Fibroblast of mammary gland (primary cell): Measurements from ENCODE around the gene MVP.
"Not testable (repeated sequence)": the region's sequence is repeated elsewhere in the genome, so short reads cannot be mapped to it uniquely, and the experiment has no call there.

ENCODE experiments used
- DNase-seq: peaks from one replicate; pipeline ENCODE4 v3.0.0-alpha.2; 2010; ENCODE audit warnings: low read depth
- H3K4me3 ChIP-seq: 2 replicates; pipeline ENCODE4 v1.5.1; 2011; ENCODE audit warnings: low read depth, mild to moderate bottlenecking, low read length, moderate library complexity; ENCODE audit not compliant: control insufficient read depth
- CTCF ChIP-seq: conservative IDR thresholded peaks from 2 replicates; pipeline ENCODE4 v1.5.1; 2011; ENCODE audit warnings: low read depth, low read length, inconsistent platforms; ENCODE audit not compliant: control insufficient read depth, insufficient read depth

MVP gene

GRCh38 chr16:29784157-29784556, 36.1 kb upstream of the MVP start:
- no peak for DNase-seq
- TF ChIP-seq CTCF: no peak

DNA sequence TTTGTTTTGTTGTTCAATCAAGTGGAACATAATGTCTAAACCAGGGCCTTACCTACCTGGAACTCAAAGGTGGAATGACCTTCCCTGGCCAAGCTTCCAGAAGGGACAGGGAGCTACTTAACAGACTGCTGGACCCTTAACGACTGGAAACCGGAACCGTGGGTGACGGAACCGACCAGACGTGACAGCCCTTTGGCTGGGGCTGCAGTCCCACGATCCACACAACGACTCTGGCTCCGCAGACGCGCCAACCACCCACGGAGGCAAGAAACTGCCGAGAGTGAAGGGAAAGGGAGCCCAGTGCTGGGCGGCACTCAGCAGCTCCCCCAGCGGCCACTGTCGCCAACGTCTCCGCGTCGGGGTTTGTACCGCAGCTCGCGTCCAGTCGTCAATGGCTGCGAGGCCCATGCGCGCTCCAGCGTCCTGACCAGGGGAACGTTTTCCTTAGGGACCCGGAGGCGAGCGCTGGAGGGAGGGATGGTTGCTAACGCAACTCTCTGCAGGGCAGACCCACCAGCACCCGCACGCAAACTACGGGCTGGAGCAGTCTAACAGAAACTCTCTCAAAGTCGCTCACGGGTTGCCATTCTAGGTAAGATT, 35.3 kb upstream of the MVP start:
- peak overlapping the region; percentile 27 for H3K4me3 ChIP-seq
- peak; percentile 61 for DNase-seq
- peak; percentile 64 for TF ChIP-seq CTCF

More at GRCh38 chr16:29784157-29784556, 36.1 kb upstream of the MVP start:
- H3K4me3 ChIP-seq: no peak overlapping the region

- DNase-seq, H3K4me3 ChIP-seq: not testable (repeated sequence)
Measured at GRCh38 chr16:29787155-29787554, 33.1 kb upstream of the MVP start.

DNA sequence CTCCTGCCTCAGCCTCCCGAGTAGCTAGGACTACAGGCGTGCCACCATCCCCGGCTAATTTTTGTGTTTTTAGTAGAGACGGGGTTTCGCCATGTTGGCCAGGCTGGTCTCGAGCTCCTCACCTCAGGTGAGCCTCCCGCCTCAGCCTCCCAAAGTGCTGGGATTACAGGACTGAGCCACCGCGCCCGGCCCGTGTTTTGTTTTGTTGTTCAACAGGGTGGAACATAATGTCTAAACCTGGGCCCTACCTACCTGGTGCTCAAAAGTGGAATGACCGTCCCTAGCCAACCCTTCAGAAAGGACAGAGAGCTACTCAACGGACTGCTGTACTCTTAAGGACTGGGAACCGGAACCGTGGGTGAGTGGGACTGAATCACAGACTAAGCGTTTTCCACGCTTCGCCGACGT, 30.5 kb upstream of the MVP start:
- H3K4me3 ChIP-seq: peak overlapping the region; percentile 73
- DNase-seq: no peak
- no peak for TF ChIP-seq CTCF

DNA sequence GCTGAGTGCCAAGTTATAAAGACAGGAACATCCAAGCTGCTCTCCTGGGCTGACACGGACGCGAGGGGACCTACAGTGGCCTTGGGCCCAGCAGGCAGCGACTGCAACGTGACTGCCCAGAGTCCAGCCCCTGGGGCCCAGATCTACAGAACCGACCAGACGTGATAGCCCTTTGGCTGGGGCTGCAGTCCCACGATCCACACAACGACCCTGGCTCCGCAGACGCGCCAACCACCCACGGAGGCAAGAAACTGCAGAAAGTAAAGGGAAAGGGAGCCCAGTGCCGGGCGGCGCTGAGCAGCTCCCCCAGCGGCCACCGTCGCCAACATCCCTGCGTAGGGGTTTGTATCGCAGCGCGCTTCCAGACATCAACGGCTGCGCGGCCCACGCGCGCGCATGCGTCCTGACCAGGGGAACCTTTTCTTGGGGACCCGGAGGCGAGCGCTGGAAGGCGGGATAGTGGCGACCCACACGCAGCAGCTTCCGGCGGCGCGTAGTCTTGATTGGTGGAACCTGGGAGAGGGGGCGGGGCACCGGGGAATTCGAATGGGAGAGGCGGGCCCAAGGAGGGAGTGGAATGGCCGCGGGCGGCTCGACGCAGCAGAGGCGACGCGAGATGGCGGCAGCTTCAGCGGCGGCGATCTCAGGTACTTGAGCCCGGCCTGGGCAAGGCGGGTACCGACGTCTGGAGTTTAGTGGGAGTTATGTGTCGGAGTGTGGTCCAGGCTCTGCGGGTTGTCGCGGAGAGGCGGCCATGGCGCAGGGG, 29.9 kb upstream of the MVP start, which contains the start of gene KIF22:
TSS of gene KIF22 (plus strand) at position 569 of the 766 bp plus-strand sequence. CDS start at position 578, 9 bp downstream.
- peak; percentile 98 for DNase-seq
- peak; percentile 49 for TF ChIP-seq CTCF
- peak within 1 kb of the TSS; percentile 94 for H3K4me3 ChIP-seq

DNA sequence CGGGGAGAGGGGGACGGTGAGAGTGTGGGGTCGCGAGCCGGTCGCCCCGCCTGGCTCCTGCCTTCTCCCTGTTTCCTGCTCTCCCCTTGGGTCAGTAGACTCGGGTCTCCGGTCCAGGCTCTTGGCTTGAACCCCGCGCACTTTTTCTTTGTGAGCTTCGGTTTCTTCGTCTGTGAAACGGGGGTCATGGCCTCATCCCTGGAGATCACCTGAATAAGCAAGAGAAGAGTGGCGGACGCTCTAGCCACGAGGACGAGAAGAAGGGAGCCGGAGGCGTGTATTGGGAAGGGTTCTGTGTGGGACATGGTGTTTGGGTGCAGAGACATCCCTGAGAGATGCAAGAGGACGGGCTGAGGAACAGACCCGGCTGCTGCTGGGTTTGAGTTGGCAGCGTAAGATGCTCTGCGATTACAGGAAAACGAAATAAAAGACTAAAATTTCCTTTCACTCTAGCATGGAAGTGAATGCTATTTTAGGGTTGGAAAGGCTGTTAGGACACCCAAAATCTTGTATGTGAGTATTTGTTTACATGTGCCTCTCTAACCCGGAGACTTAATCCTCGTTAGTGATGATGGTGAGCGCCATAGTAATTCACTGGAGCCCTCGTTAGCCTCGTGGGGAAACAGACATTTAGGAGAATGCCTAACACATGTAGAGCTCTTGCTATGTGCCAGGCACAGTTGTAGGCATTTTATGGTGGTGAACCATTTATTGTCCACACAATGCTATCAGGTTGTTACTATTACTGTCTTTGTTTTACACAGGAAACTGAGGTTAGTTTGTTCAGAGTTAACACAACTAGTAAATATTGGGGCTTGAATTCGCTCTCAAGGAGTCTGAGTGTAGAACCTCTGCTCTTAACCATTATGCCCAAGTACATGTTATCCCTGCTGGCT, 29.1 kb upstream of the MVP start:
- DNase-seq: no peak
- no peak for TF ChIP-seq CTCF
- peak overlapping the region; percentile 94 for H3K4me3 ChIP-seq
